ENCODE data around the gene CACNG4.
"Not testable (repeated sequence)": the region's sequence is repeated elsewhere in the genome, so short reads cannot be mapped to it uniquely, and the experiment has no call there.

The CACNG4 gene

GRCh38 chr17:66963521-66963908 is 992 bp upstream of the CACNG4 start:
- DNase-seq (ENCODE audit: low read depth in 2 of 2, low spot score in 1 of 2), result no peak

DNA sequence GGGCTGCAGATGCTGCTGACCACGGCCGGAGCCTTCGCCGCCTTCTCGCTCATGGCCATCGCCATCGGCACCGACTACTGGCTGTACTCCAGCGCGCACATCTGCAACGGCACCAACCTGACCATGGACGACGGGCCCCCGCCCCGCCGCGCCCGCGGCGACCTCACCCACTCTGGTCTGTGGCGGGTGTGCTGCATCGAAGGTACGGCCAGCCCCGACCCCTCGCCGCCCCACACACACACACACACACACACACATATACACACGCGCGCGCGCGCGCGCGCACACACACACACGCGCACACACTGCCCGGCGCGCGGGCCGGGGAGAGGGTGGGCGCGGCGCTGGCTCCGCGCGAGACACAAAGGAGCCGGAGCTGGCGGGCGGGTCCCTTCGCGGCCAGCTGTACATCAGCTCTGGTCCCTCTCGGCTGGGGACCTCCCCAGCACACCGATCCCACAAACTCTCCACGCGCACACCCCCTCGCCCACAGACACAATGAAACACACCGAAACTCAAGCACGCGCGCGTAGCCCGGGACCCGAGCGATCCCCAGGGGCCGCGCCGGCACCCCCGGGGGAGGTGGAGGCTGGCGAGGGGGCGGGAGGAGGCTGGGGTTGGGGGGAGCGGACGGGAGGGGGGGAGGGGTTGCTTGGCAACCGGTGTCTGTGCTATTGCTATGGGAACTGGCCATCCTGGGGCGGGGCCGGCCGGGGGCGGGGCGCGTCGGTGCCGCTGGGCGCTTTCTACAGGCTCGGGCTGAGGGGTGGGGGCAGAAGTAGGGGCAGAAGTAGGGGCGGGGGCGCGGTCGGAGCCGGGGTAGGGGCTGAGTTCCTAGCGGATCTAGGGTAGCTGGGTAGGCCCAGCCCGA is 658 bp downstream of the CACNG4 start:
- no peak for DNase-seq (ENCODE audit: low read depth in 2 of 2, low spot score in 1 of 2)

- no peak for DNase-seq (ENCODE audit: low read depth in 2 of 2, low spot score in 1 of 2)
Measured at GRCh38 chr17:66965801-66966262, 1.3 kb downstream of the CACNG4 start.

GRCh38 chr17:66966298-66966697 is 1.8 kb downstream of the CACNG4 start:
- DNase-seq (ENCODE audit: low read depth in 2 of 2, low spot score in 1 of 2), result no peak

DNA sequence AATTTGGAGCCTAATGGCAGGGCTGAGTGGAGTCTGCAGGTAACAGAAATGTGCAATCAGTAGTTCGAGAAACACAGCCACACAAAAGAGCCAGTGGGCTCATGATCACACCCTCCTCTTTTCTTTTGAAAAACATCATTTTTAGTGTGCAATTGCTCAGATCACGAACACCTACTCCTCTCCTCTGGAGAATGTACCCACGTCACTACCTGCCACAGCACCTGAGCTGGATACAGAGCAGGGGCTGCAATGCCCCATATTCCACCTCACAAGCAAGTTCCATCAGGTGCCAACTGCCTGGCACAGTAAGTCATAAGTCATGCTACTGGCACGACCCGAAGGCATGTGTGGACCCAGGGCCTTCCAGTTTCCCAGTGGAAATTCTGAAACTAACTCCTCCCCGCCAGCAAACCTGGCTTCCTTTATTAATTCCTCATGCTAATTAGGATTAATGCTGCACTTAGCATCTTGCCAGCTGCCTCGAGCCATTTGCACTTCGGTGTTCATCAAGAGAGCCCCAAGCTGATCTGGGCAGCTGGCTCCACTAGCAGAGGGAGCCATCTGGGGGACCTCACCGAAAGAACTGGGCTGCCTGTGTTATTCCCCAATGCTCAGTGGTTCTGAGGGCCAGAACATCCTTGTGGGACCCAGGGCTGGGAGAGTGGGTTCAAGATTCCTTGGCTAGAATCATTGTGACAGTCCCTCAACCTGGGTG is 2.4 kb downstream of the CACNG4 start:
- no peak for DNase-seq (ENCODE audit: low read depth in 2 of 2, low spot score in 1 of 2)

- DNase-seq (ENCODE audit: low read depth in 2 of 2, low spot score in 1 of 2), result no peak
Measured at GRCh38 chr17:66967837-66968543, 3.5 kb downstream of the CACNG4 start.

DNA sequence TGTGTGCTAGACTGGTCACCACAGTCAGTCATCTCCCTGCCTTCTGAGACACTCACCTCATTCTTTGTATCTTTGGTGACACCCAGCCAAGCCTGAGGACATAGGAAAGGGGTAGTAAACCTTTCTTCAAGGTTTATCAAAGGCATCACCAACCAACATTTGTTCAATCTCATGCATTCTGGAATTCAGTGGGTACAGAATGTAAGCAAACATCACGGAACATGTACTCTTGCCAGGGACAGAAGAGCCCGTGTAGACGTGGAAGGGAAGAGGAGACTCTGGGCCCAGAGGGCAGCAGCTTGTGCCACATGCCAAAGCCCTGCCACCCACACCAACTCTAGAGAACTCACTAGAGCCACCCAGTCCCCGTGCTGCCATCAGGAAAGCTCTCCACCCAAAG is 4.4 kb downstream of the CACNG4 start:
- DNase-seq (ENCODE audit: low read depth in 2 of 2, low spot score in 1 of 2), result no peak

- no peak for DNase-seq (ENCODE audit: low read depth in 2 of 2, low spot score in 1 of 2)
Measured at GRCh38 chr17:66970140-66970539, 5.6 kb downstream of the CACNG4 start.

- no peak for DNase-seq (ENCODE audit: low read depth in 2 of 2, low spot score in 1 of 2)
Measured at GRCh38 chr17:66970797-66971196, 6.3 kb downstream of the CACNG4 start.

DNA sequence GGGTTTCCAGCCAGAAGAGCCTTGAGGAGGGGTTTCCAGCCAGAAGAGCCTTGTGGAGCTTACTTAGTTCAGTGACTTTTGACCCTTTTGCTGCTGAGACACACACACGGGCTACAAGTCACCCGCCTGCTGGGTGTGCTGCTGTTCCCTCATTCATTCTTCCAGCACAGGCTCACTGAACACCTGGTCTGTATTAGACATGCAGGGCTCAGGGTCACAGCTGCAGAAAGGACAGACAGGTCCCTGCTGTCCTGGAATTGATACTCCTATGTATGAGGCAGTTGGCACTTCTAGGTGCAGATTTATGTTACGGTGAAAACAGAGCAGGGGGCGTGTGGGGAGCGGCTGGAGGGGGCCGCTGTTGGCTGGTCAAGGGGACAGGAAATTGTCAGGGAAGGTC is 6.8 kb downstream of the CACNG4 start:
- no peak for DNase-seq (ENCODE audit: low read depth in 2 of 2, low spot score in 1 of 2)

DNA sequence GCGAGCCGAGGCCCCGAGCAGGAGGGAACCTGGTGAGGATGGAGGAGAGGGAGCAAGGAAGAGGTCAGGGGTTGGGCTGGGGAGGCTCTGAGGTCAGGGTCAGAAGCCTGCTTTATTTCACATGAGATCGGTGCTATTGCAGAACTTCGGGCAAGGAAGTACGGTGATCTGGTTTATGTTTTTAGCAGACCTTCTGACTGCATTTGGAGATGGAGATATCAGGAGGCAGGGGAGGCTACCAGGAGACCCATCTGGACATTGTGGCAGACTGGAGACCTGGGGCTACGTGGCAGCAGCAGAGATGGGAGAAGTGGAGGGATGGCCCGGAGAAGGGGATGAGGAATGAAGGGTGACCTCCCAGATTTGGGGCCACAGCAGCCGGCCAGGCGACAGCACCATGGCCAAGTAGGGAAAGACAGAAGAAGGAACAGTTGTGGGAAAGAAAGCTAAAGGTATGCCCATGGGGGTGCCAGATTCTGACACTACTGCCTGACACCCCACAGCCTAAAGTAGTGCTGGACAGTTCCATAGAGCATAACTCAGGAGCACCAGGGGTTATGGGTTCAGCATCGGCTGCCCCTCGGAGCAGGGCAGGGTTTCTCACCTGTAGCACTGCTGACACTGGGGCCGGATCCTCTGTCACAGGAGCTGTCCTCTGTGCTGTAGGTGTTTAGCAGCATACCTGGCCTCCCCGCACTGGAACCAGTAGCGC is 7.4 kb downstream of the CACNG4 start:
- DNase-seq (ENCODE audit: low read depth in 2 of 2, low spot score in 1 of 2), result no peak

DNA sequence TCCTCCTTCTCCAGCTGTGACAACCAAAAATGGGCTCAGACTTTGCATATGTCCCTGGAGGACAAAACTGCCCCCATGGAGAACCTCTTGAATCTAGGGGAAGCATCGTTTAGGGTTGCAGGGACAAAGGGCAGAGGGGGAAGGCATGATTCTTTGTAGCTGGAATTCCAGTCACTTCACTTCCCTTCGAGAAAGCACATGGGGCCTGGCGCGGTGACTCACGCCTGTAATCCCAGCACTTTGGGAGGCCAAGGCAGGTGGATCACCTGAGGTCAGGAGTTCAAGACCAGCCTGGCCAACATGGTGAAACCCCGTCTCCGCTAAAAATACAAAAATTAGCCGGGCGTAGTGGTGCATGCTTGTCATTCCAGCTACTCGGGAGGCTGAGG is 7.9 kb downstream of the CACNG4 start:
- not testable (repeated sequence) for DNase-seq (ENCODE audit: low read depth in 2 of 2, low spot score in 1 of 2)

GRCh38 chr17:66975188-66975587 is 10.7 kb downstream of the CACNG4 start:
- DNase-seq (ENCODE audit: low read depth in 2 of 2, low spot score in 1 of 2), result no peak

- no peak for DNase-seq (ENCODE audit: low read depth in 2 of 2, low spot score in 1 of 2)
Measured at GRCh38 chr17:66975614-66976378, 11.3 kb downstream of the CACNG4 start.

DNA sequence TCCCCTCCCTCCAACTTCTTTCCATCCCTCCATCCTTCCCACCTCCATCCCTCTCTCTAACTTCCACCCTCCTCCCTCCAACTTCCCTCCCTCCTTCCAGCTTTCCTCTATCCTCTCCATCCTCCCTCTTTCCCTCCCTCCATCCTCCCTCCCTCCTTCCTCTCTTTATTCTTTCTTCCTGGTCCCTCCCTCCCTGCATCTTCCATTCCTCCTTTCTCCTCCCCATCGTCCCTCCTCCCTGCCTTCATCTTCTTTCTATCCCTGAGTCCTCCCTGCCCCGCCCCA is 11.8 kb downstream of the CACNG4 start:
- DNase-seq (ENCODE audit: low read depth in 2 of 2, low spot score in 1 of 2), result no peak

DNA sequence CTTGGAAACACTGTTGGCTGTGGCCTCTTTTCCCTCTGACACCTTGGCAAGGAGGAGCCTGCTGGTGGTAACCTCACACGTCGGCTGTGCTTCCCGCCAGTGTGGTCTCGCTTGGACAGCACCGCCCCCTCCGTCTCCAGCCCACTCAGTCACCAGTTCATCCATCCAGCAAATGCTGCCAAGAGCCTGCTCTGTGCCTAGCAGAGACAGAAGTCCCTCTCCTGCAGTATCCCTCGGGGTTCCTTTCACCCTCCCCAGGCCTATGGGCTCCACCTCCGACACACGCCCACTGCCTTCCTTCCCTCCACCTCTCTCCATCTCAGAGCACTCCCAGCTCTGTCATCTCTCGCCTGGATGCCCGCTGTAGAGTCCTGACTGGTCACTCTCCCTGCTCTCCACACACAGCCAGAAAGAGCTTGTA is 12.3 kb downstream of the CACNG4 start:
- DNase-seq (ENCODE audit: low read depth in 2 of 2, low spot score in 1 of 2), result no peak

DNA sequence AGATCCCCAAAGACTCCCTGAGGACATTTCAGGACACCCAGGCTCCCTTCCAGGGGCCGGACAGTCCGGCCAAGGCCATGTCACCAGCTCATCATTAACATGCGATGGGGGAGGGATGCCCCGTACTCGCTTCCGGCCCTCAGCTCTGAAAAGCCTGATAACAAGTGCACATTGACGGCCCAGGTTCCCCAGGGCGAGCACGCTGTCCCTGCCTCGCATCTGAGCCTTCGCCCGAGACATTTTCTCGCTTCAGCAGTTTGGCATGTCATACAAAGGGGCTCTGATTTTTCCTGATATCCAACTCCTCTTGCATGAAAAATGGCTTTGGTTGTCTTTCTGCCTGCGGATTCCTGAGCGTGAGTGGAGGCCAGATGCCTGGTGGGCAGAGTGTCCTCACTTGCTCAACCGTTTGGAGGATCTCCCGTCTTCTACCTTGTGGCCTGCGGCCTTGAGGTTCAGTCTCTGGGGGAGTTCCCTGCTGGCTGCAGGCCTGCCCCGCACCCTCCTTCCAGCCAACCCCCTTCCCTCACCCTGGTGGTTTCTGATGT is 14.1 kb downstream of the CACNG4 start:
- no peak for DNase-seq (ENCODE audit: low read depth in 2 of 2, low spot score in 1 of 2)

GRCh38 chr17:66980896-66981295 is 16.4 kb downstream of the CACNG4 start:
- DNase-seq (ENCODE audit: low read depth in 2 of 2, low spot score in 1 of 2), result no peak

- no peak for DNase-seq (ENCODE audit: low read depth in 2 of 2, low spot score in 1 of 2)
Measured at GRCh38 chr17:66981983-66982508, 17.5 kb downstream of the CACNG4 start.

GRCh38 chr17:66983414-66984021 is 19.0 kb downstream of the CACNG4 start:
- DNase-seq (ENCODE audit: low read depth in 2 of 2, low spot score in 1 of 2), result no peak
